ENCODE data around the gene VTI1A. TPM values are rescaled to one million over a fixed set of nuclear protein-coding genes. Genes with fewer than 3 reads are reported as not detected.
A peak's percentile ranks its signal among the peaks of the same experiment; 100 is the strongest.
"Not testable (repeated sequence)": the region's sequence is repeated elsewhere in the genome, so short reads cannot be mapped to it uniquely, and the experiment has no call there.

Gene VTI1A
- total RNA-seq, 3 donors from 2014 or later, result 53.7 to 65.6 (median 59.2) TPM

DNA sequence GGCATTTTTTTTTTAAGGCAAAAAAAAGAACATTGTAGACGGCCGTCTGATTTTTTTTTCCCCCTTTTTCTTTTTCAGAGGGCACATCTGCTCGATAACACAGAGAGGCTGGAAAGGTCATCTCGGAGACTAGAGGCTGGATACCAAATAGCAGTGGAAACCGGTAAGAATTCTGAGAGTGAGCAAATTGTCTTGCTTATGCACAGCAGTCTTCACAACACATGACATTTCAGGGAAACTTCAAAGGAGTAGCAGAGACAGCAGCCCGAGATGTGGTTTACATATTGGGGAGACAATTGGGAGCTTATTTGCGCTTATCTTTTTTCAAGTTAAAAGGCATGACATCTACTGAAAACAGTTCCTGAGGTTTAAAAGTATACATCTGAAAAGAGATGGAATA is 91.2 kb downstream of the VTI1A start:
- TF ChIP-seq POLR2AphosphoS5 (IDR thresholded peaks at IDR 0.05), result no peak
- TF ChIP-seq, protein P1, sequence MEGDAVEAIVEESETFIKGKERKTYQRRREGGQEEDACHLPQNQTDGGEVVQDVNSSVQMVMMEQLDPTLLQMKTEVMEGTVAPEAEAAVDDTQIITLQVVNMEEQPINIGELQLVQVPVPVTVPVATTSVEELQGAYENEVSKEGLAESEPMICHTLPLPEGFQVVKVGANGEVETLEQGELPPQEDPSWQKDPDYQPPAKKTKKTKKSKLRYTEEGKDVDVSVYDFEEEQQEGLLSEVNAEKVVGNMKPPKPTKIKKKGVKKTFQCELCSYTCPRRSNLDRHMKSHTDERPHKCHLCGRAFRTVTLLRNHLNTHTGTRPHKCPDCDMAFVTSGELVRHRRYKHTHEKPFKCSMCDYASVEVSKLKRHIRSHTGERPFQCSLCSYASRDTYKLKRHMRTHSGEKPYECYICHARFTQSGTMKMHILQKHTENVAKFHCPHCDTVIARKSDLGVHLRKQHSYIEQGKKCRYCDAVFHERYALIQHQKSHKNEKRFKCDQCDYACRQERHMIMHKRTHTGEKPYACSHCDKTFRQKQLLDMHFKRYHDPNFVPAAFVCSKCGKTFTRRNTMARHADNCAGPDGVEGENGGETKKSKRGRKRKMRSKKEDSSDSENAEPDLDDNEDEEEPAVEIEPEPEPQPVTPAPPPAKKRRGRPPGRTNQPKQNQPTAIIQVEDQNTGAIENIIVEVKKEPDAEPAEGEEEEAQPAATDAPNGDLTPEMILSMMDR (IDR thresholded peaks at IDR 0.05), result no peak
- no peak for TF ChIP-seq POLR2A (IDR thresholded peaks at IDR 0.05)
- Histone ChIP-seq H3K27ac (peak overlapping the region in 1 of 2 donors; percentile 8), H3K4me1 (no peaks in the 10 kb centered on the region), H3K9me3 (no peaks in the 10 kb centered on the region), H3K27me3 (no peaks in the 10 kb centered on the region), H3K36me3 (no peaks in the 10 kb centered on the region), H3K4me3 (no peak overlapping the region)
- intact Hi-C loops (cut with DNase I; ENCODE audit: low total_unique reads), result no loop called here
- DNase-seq (ENCODE audit: low spot score in 2 of 2), result no peak

GRCh38 chr10:112539340-112539739 is 92.3 kb downstream of the VTI1A start:
- Histone ChIP-seq H3K9me3 (no peaks in the 10 kb centered on the region), H3K27ac (no peak overlapping the region), H3K4me3 (no peak overlapping the region), H3K36me3 (no peaks in the 10 kb centered on the region), H3K27me3 (no peaks in the 10 kb centered on the region), H3K4me1 (no peaks in the 10 kb centered on the region)
- intact Hi-C loops (cut with DNase I; ENCODE audit: low total_unique reads), result no loop called here
- no peak for DNase-seq (ENCODE audit: low spot score in 2 of 2)
- TF ChIP-seq POLR2A (IDR thresholded peaks at IDR 0.05) (no peak), POLR2AphosphoS5 (IDR thresholded peaks at IDR 0.05) (no peak)
- TF ChIP-seq, protein P1 (IDR thresholded peaks at IDR 0.05), result no peak

- H3K27ac ChIP-seq; H3K27me3 ChIP-seq; H3K9me3 ChIP-seq; H3K36me3 ChIP-seq; H3K4me3 ChIP-seq; DNase-seq (ENCODE audit: low spot score in 2 of 2); H3K4me1 ChIP-seq; intact Hi-C loops (cut with DNase I; ENCODE audit: low total_unique reads): not testable (repeated sequence)
These were observed 95.8 kb downstream of the VTI1A start for GRCh38 chr10:112542823-112543222.

GRCh38 chr10:112546474-112546873 is 99.5 kb downstream of the VTI1A start:
- no peak overlapping the region for H3K4me3 ChIP-seq
- H3K4me1 ChIP-seq, result no peaks in the 10 kb centered on the region
- no peaks in the 10 kb centered on the region for H3K36me3 ChIP-seq
- H3K9me3 ChIP-seq, result no peaks in the 10 kb centered on the region
- intact Hi-C loops (cut with DNase I; ENCODE audit: low total_unique reads), result no loop called here
- no peak overlapping the region for H3K27ac ChIP-seq
- TF ChIP-seq, protein P1 (IDR thresholded peaks at IDR 0.05), result no peak
- no peak for TF ChIP-seq POLR2AphosphoS5 (IDR thresholded peaks at IDR 0.05)
- TF ChIP-seq POLR2A (IDR thresholded peaks at IDR 0.05), result no peak
- no peaks in the 10 kb centered on the region for H3K27me3 ChIP-seq
- no peak for DNase-seq (ENCODE audit: low spot score in 2 of 2)

GRCh38 chr10:112548535-112549276 is 101.7 kb downstream of the VTI1A start:
- Histone ChIP-seq H3K27ac (no peak overlapping the region), H3K9me3 (no peaks in the 10 kb centered on the region), H3K27me3 (no peaks in the 10 kb centered on the region), H3K4me1 (no peaks in the 10 kb centered on the region), H3K36me3 (no peaks in the 10 kb centered on the region), H3K4me3 (no peak overlapping the region)
- intact Hi-C loops (cut with DNase I; ENCODE audit: low total_unique reads), result no loop called here
- no peak for DNase-seq (ENCODE audit: low spot score in 2 of 2)
- TF ChIP-seq, protein P1 (IDR thresholded peaks at IDR 0.05), result no peak
- TF ChIP-seq POLR2AphosphoS5 (IDR thresholded peaks at IDR 0.05) (no peak), POLR2A (IDR thresholded peaks at IDR 0.05) (no peak)

Measured in breast epithelium (tissue), 4 donors.